ENCODE results near the gene KHDRBS1. TPM values are rescaled to one million over a fixed set of nuclear protein-coding genes. Genes with fewer than 3 reads are reported as not detected.
A peak's percentile ranks its signal among the peaks of the same experiment; 100 is the strongest.

Gene KHDRBS1
- total and polyA plus RNA-seq, 9 of the 15 experiments (the other 6 are each of a cell fraction or from before 2014, with no cell fraction given), result 48.4 to 257 (median 114) TPM

- no peak for TF ChIP-seq OTX1 (CRISPR knock-in tag; IDR thresholded peaks at IDR 0.05)
- TF ChIP-seq TBP (optimal IDR thresholded peaks at IDR 0.05; ENCODE audit: low read depth, low read length), result peak; percentile 70
These were observed 59.1 kb downstream of the KHDRBS1 start, which contains the start of gene TMEM39B (continued) for GRCh38 chr1:32072622-32073298.

DNA sequence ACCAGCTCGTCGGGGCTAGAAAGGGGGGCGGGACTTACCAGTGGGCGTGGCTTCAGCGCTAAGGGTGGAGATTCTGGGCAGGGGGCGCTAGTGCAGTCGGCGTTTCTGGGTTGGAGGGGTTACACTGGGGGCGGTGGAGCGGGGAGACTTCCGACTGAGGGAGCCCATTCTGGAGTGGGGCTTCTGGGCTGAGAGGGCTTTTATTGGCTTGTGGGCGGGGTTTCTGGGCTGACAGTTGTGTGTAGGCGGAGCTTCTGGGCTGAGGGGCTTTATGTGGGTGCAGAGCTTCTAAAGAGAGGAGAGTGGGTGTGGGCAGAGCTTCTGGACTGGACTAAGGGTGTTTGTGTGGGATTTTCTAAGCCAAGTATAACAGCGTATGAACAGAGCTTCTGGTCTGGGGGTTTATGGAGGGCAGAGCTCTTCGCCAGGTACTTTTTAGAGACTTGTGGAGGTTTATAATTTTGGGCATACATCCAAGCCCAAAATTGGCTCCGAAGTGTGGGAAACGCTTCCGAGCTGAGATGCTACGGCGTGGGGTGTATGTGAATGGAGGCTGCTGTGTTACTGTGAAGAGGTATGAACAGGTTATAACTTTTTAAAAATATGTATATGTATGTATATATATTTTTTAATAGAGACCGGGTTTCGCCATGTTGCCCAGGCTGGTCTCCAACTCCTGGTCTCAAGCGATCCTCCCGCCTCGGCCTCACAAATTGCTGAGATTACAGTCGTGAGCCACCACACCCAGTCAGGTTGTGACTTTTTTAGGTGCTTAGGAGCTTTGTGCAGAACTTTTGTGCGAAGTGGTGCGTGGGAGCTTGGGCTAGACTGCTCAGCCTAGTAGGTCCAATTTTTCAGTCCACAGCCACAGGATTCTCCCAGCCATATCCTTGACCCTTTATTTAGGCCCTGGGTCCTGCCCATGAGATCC, 59.9 kb downstream of the KHDRBS1 start:
- no peak for DNase-seq (ENCODE audit: extremely low read depth in 1 of 4, low spot score in 3 of 4)
- no peak for FAIRE-seq
- peaks cover 17 to 20% of the 10 kb centered on the region in 2 experiments for H3K4me1 ChIP-seq (replicated peaks in 1 of 2; ENCODE audit: control insufficient read depth in 2 of 2, insufficient read depth in 2 of 2, low read length in 2 of 2)
- POLR2A ChIA-PET, result interaction anchor here (0.5 to 2.7 kb wide), 30 partner anchors 8 to 358 kb away, joined by 3 to 17 read pairs (median 4); partner anchors contain the start of genes CCDC28B, KPNA6 and MARCKSL1
- WGBS (ENCODE audit: insufficient coverage, low coverage, missing lambda C conversion rate), result 19% methylated on average over 28 of the region's 28 CpGs
- peak overlapping the region; percentile 79 for H3K27ac ChIP-seq (ENCODE audit: extremely low read depth, low read depth, low read length)
- in situ Hi-C loops (cut with MboI) (no loop called here), intact Hi-C loops (cut with micrococcal nuclease) (loop anchor here (2.0 kb wide), 2 partner anchors 35 to 105 kb away; partner anchors contain the start of genes KPNA6 and TXLNA)
- no peaks in the 10 kb centered on the region for H3K27me3 ChIP-seq (ENCODE audit: control insufficient read depth in 2 of 2, insufficient read depth in 2 of 2, low read length in 2 of 2)
- H3K79me2 ChIP-seq (ENCODE audit: control insufficient read depth, insufficient read depth, low read length), result peaks cover 21% of the 10 kb centered on the region
- H3K4me3 ChIP-seq, result peak overlapping the region; percentile 83
- H3K4me2 ChIP-seq (ENCODE audit: insufficient read depth, low read length), result peak overlapping the region; percentile 89
- peaks cover 33% of the 10 kb centered on the region; the same call in 2 of the 3 replicates for H3K36me3 ChIP-seq (ENCODE audit: control insufficient read depth, insufficient read depth, low read length)
- CTCF ChIA-PET (ENCODE audit: low intra/inter-chr PET ratio), result interaction anchor here (0.5 kb wide), 1 partner anchor 61 kb away, joined by 4 read pairs; no protein-coding TSS in a partner anchor
- BruUV-seq (replicated peaks), result TSS peak; percentile 59
- peaks cover 4% of the 10 kb centered on the region for H3K9me1 ChIP-seq (ENCODE audit: control insufficient read depth, insufficient read depth, low read length)
- peak overlapping the region; percentile 60 to 87 for H3K9ac ChIP-seq (ENCODE audit: insufficient read depth in 1 of 2, low read depth in 2 of 2, low read length in 2 of 2)
- H4K20me1 ChIP-seq (replicated peaks; ENCODE audit: control insufficient read depth, insufficient read depth, low read length), result no peaks in the 10 kb centered on the region; the same call in 1 of the 2 replicates
- H2AFZ ChIP-seq (ENCODE audit: low read depth, low read length), result peak overlapping the region; percentile 99
- H3K9me3 ChIP-seq (replicated peaks; ENCODE audit: control insufficient read depth, insufficient read depth, low read depth, low read length), result no peaks in the 10 kb centered on the region
- peak; percentile 68 for ATAC-seq
- TF ChIP-seq, protein P1, sequence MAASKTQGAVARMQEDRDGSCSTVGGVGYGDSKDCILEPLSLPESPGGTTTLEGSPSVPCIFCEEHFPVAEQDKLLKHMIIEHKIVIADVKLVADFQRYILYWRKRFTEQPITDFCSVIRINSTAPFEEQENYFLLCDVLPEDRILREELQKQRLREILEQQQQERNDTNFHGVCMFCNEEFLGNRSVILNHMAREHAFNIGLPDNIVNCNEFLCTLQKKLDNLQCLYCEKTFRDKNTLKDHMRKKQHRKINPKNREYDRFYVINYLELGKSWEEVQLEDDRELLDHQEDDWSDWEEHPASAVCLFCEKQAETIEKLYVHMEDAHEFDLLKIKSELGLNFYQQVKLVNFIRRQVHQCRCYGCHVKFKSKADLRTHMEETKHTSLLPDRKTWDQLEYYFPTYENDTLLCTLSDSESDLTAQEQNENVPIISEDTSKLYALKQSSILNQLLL (CRISPR knock-in tag; IDR thresholded peaks at IDR 0.05; ENCODE audit: borderline replicate concordance), result no peak
- TF ChIP-seq, protein P2, sequence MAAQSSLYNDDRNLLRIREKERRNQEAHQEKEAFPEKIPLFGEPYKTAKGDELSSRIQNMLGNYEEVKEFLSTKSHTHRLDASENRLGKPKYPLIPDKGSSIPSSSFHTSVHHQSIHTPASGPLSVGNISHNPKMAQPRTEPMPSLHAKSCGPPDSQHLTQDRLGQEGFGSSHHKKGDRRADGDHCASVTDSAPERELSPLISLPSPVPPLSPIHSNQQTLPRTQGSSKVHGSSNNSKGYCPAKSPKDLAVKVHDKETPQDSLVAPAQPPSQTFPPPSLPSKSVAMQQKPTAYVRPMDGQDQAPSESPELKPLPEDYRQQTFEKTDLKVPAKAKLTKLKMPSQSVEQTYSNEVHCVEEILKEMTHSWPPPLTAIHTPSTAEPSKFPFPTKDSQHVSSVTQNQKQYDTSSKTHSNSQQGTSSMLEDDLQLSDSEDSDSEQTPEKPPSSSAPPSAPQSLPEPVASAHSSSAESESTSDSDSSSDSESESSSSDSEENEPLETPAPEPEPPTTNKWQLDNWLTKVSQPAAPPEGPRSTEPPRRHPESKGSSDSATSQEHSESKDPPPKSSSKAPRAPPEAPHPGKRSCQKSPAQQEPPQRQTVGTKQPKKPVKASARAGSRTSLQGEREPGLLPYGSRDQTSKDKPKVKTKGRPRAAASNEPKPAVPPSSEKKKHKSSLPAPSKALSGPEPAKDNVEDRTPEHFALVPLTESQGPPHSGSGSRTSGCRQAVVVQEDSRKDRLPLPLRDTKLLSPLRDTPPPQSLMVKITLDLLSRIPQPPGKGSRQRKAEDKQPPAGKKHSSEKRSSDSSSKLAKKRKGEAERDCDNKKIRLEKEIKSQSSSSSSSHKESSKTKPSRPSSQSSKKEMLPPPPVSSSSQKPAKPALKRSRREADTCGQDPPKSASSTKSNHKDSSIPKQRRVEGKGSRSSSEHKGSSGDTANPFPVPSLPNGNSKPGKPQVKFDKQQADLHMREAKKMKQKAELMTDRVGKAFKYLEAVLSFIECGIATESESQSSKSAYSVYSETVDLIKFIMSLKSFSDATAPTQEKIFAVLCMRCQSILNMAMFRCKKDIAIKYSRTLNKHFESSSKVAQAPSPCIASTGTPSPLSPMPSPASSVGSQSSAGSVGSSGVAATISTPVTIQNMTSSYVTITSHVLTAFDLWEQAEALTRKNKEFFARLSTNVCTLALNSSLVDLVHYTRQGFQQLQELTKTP (IDR thresholded peaks at IDR 0.05; ENCODE audit: low read depth in 1 of 2, partially characterized antibody in 2 of 2), result peak in 1 of 2 experiments; percentile 3
- TF ChIP-seq NFIC (IDR thresholded peaks at IDR 0.05) (peak; percentile 67), HDGF (IDR thresholded peaks at IDR 0.05) (peak; percentile 66; the same call in 1 of the 2 replicates), CCAR2 (IDR thresholded peaks at IDR 0.05; ENCODE audit: low read depth, low read length) (no peak), ZNF511 (CRISPR knock-in tag; IDR thresholded peaks at IDR 0.05) (no peak), PREB (CRISPR knock-in tag; IDR thresholded peaks at IDR 0.05) (no peak), ARID1B (IDR thresholded peaks at IDR 0.05) (peak; percentile 16; the same call in 1 of the 2 replicates)

Measured in K562 (cell line).